GM12875 (cell line): ENCODE data around the gene HSP90AB1.

ENCODE experiments used
- H3K4me3 ChIP-seq: one replicate; pipeline ENCODE4 v1.5.1; 2011; ENCODE audit warnings: low read depth, low read length, control low read depth
- CTCF ChIP-seq: IDR thresholded peaks from 2 replicates; pipeline ENCODE4 v1.5.1; 2011; ENCODE audit warnings: low read depth, mild to moderate bottlenecking, control low read depth, inconsistent platforms, low read length, moderate library complexity, borderline replicate concordance; ENCODE audit not compliant: insufficient read depth

HSP90AB1 gene

GRCh38 chr6:44297063-44298038 is 50.5 kb downstream of the HSP90AB1 start:
- no peak for TF ChIP-seq CTCF
- no peak overlapping the region for H3K4me3 ChIP-seq

GRCh38 chr6:44298055-44298803 is 51.3 kb downstream of the HSP90AB1 start:
- no peak for TF ChIP-seq CTCF

GRCh38 chr6:44298864-44299263 is 52.0 kb downstream of the HSP90AB1 start:
- no peak overlapping the region for H3K4me3 ChIP-seq
- no peak for TF ChIP-seq CTCF

More at GRCh38 chr6:44298055-44298803, 51.3 kb downstream of the HSP90AB1 start:
- no peak overlapping the region for H3K4me3 ChIP-seq

- no peak overlapping the region for H3K4me3 ChIP-seq
- TF ChIP-seq CTCF = no peak
Measured at GRCh38 chr6:44300292-44300823, 53.5 kb downstream of the HSP90AB1 start.

- no peak overlapping the region for H3K4me3 ChIP-seq
- TF ChIP-seq CTCF = no peak
Measured at GRCh38 chr6:44301106-44301505, 54.2 kb downstream of the HSP90AB1 start.

- TF ChIP-seq CTCF = no peak
- no peak overlapping the region for H3K4me3 ChIP-seq
Measured at GRCh38 chr6:44301782-44302564, 55.1 kb downstream of the HSP90AB1 start.
